HepG2 (cell line): ENCODE results near the gene JPT1. TPM values are rescaled to one million over a fixed set of nuclear protein-coding genes. Genes with fewer than 3 reads are reported as not detected.

Source experiments
- CREB3 ChIP-seq: sonication (generic); formaldehyde crosslinking; IDR thresholded peaks from 2 replicates; pipeline ENCODE4 v1.5.0; 2020; ENCODE audit warnings: missing genetic modification reagents
- DRAP1 ChIP-seq: IDR thresholded peaks from 2 replicates; pipeline ENCODE4 v1.6.1; 2016; ENCODE audit warnings: missing genetic modification reagents, missing compliant biosample characterization
- E2F1 ChIP-seq: sonication (generic); formaldehyde crosslinking; IDR thresholded peaks from 2 replicates; pipeline ENCODE4 v1.5.0; 2020; ENCODE audit warnings: missing genetic modification reagents
- ELF3 ChIP-seq: IDR thresholded peaks from 2 replicates; pipeline ENCODE4 v1.6.1; 2016; ENCODE audit warnings: missing genetic modification reagents, missing compliant biosample characterization
- KLF12 ChIP-seq: sonication (generic); formaldehyde crosslinking; IDR thresholded peaks from 2 replicates; pipeline ENCODE4 v1.4.0; 2020; ENCODE audit warnings: missing genetic modification reagents, borderline replicate concordance
- REL ChIP-seq: sonication (generic); formaldehyde crosslinking; conservative IDR thresholded peaks from 2 replicates; pipeline ENCODE4 v1.8.0; 2022; ENCODE audit warnings: mild to moderate bottlenecking, missing genetic modification reagents, moderate library complexity
- SALL2 ChIP-seq: sonication (generic); formaldehyde crosslinking; IDR thresholded peaks from 2 replicates; pipeline ENCODE4 v1.8.1; 2023; ENCODE audit warnings: mild to moderate bottlenecking, missing genetic modification reagents, inconsistent platforms
- TAF1 ChIP-seq: sonication (generic); formaldehyde crosslinking; IDR thresholded peaks from 2 replicates; pipeline ENCODE4 v1.4.0; 2020; ENCODE audit warnings: missing genetic modification reagents
- TCF7L2 ChIP-seq: IDR thresholded peaks from 2 replicates; pipeline ENCODE4 v1.6.1; 2011; ENCODE audit warnings: mild to moderate bottlenecking, low read depth, low read length, moderate library complexity
- ZBTB26 ChIP-seq: IDR thresholded peaks from 2 replicates; pipeline ENCODE4 v1.6.1; 2016; ENCODE audit warnings: missing compliant biosample characterization, missing genetic modification reagents, borderline replicate concordance
- ZBTB34 ChIP-seq: sonication (generic); formaldehyde crosslinking; IDR thresholded peaks from 2 replicates; pipeline ENCODE4 v1.8.0; 2022; ENCODE audit warnings: mild to moderate bottlenecking, missing genetic modification reagents
- ZFP1 ChIP-seq: IDR thresholded peaks from 2 replicates; pipeline ENCODE4 v1.6.1; 2016
- ZNF142 ChIP-seq: sonication (generic); formaldehyde crosslinking; IDR thresholded peaks from 2 replicates; pipeline ENCODE4 v1.4.0; 2020; ENCODE audit warnings: missing genetic modification reagents
- ZNF235 ChIP-seq: sonication (generic); formaldehyde crosslinking; IDR thresholded peaks from 2 replicates; pipeline ENCODE4 v1.8.1; 2023; ENCODE audit warnings: mild to moderate bottlenecking, missing genetic modification reagents, borderline replicate concordance
- ZNF644 ChIP-seq: IDR thresholded peaks from 2 replicates; pipeline ENCODE4 v1.6.1; 2016; ENCODE audit warnings: low read depth
- ZNF724P ChIP-seq: sonication (generic); formaldehyde crosslinking; IDR thresholded peaks from 2 replicates; pipeline ENCODE4 v1.8.0; 2022; ENCODE audit warnings: missing genetic modification reagents, borderline replicate concordance
- ZSCAN22 ChIP-seq: sonication (generic); formaldehyde crosslinking; IDR thresholded peaks from 2 replicates; pipeline ENCODE4 v1.4.0; 2020; ENCODE audit warnings: mild to moderate bottlenecking, missing genetic modification reagents
- polyA plus RNA-seq, 8 experiments: library from polyadenylated mRNA; depleted of rRNA in 3 of 8; stranded (reverse) in 7 of 8; unstranded in 1 of 8; fragments of >200 nt; fragmentation: Illumina TruSeq in 4 of 8; extraction: Trizol in 4 of 8; gene quantifications; 2 replicates each; pipeline versions ENCODE4 v1.2.1 to v1.2.3, GENCODE V29; 2011 to 2016; ENCODE audit warnings: low read depth in 4 of 8, missing spikeins in 1 of 8, mixed read lengths in 1 of 8; ENCODE audit not compliant: insufficient read depth in 1 of 8
- total RNA-seq, 5 experiments: library from RNA; depleted of rRNA; stranded (reverse); fragments of >200 nt; fragmentation: Illumina TruSeq; extraction: Trizol; gene quantifications; 2 replicates each; pipeline ENCODE4 v1.2.3, GENCODE V29; 2016; ENCODE audit warnings: low read depth in 1 of 5

The JPT1 gene
- total and polyA plus RNA-seq, 2 of the 13 experiments (the other 11 are each of a cell fraction or from before 2014, with no cell fraction given), result 43.3 to 256 TPM

- peak; percentile 69; the same call in 1 of the 2 replicates for TF ChIP-seq CREB3 (CRISPR knock-in tag)
- peak; percentile 59; the same call in 1 of the 2 replicates for TF ChIP-seq ZNF142 (CRISPR knock-in tag)
- TF ChIP-seq REL (CRISPR knock-in tag), result 0 out of 2 replicates have a peak, but pooled peaks have one; percentile 13
- TF ChIP-seq ZNF724P (CRISPR knock-in tag), result 0 out of 2 replicates have a peak, but pooled peaks have one; percentile 19
- TF ChIP-seq KLF12 (CRISPR knock-in tag), result peak; percentile 52; the same call in 1 of the 2 replicates
- peak; percentile 77; the same call in 1 of the 2 replicates for TF ChIP-seq ZBTB34 (CRISPR knock-in tag)
- TF ChIP-seq ZBTB26, result peak; percentile 88
- peak; percentile 80; the same call in 1 of the 2 replicates for TF ChIP-seq SALL2 (CRISPR knock-in tag)
- peak; percentile 92 for TF ChIP-seq ELF3 (CRISPR knock-in tag)
- peak; percentile 99 for TF ChIP-seq DRAP1
- TF ChIP-seq ZNF644 (CRISPR knock-in tag), result no peak
- peak; percentile 95 for TF ChIP-seq TAF1 (CRISPR knock-in tag)
- TF ChIP-seq E2F1 (CRISPR knock-in tag), result peak; percentile 55; the same call in 1 of the 2 replicates
- no peak for TF ChIP-seq TCF7L2
- peak; percentile 74; the same call in 1 of the 2 replicates for TF ChIP-seq ZFP1
- peak; percentile 96; the same call in 1 of the 2 replicates for TF ChIP-seq ZNF235 (CRISPR knock-in tag)
- no peak for TF ChIP-seq ZSCAN22 (CRISPR knock-in tag)
Observed at GRCh38 chr17:75154195-75155106, at the start of gene JPT1 (continued).
